BE2C (cell line): Measurements from ENCODE around the gene NR3C2.

Experiments
- DNase-seq: peaks from one replicate; pipeline ENCODE4 v3.0.0-alpha.2; 2020
- H3K27me3 ChIP-seq: fragments of 250-450 bp; sonication (Bioruptor Pico); 2 replicates; pipeline ENCODE4 v1.5.1; 2020; ENCODE audit warnings: mild to moderate bottlenecking
- H3K36me3 ChIP-seq: fragments of 250-450 bp; sonication (Bioruptor Pico); 2 replicates; pipeline ENCODE4 v1.5.1; 2020; ENCODE audit warnings: mild to moderate bottlenecking
- H3K4me1 ChIP-seq: fragments of 250-450 bp; sonication (Bioruptor Pico); 2 replicates; pipeline ENCODE4 v1.5.1; 2020
- H3K4me3 ChIP-seq: 2 replicates; pipeline ENCODE4 v1.5.1; 2011; ENCODE audit warnings: low read depth, low read length
- H3K9me3 ChIP-seq: fragments of 250-450 bp; sonication (Bioruptor Pico); 2 replicates; pipeline ENCODE4 v1.5.1; 2020
- TF ChIP-seq, protein P1 (sequence below): IDR thresholded peaks from 2 replicates; pipeline ENCODE4 v1.5.1; 2012; ENCODE audit warnings: mild to moderate bottlenecking, low read depth, low read length

Gene NR3C2

DNA sequence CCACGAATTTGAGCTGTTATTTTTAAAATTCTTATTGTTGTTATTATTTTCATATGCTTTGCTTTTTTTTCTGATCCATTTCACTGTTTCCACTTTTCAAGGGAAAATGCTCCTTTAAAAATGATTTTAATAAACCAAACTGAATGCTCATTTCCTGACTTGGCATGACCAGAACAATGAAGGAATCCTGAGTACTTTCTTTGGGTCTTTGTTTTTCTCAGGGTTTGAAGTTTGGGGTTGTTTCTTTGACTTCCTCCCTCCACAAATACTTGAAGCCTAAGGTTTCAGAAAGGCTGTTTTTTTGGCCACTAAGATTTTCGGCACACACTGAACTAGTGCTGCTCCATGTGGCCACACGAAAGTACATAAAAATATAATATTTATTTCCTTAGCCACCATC lies 171.0 kb downstream of the NR3C2 start:
- TF ChIP-seq, protein P1, sequence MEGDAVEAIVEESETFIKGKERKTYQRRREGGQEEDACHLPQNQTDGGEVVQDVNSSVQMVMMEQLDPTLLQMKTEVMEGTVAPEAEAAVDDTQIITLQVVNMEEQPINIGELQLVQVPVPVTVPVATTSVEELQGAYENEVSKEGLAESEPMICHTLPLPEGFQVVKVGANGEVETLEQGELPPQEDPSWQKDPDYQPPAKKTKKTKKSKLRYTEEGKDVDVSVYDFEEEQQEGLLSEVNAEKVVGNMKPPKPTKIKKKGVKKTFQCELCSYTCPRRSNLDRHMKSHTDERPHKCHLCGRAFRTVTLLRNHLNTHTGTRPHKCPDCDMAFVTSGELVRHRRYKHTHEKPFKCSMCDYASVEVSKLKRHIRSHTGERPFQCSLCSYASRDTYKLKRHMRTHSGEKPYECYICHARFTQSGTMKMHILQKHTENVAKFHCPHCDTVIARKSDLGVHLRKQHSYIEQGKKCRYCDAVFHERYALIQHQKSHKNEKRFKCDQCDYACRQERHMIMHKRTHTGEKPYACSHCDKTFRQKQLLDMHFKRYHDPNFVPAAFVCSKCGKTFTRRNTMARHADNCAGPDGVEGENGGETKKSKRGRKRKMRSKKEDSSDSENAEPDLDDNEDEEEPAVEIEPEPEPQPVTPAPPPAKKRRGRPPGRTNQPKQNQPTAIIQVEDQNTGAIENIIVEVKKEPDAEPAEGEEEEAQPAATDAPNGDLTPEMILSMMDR = no peak
- DNase-seq = no peak
- Histone ChIP-seq H3K4me1 (peaks cover 3% of the 10 kb centered on the region), H3K9me3 (no peaks in the 10 kb centered on the region), H3K36me3 (no peaks in the 10 kb centered on the region), H3K27me3 (no peaks in the 10 kb centered on the region), H3K4me3 (no peak overlapping the region)

DNA sequence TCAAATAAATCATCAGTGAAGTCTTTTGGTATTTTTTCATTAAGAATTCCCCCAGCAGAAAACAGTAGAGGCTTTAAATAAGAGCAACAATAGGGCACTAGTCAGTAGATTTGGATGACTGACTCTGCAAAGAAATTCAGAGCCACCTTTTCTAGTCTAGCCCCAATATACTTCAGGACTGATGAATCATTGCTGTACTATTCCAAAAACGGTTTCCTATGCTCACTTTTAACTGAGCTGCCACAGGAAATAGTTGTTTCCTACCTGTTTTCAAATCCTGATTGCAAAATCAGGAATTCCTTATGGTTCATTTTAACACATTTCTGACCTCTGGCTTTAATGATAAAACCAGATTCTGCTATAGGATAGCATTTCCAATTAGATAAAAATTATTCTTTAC lies 171.6 kb downstream of the NR3C2 start:
- no peak for DNase-seq

DNA sequence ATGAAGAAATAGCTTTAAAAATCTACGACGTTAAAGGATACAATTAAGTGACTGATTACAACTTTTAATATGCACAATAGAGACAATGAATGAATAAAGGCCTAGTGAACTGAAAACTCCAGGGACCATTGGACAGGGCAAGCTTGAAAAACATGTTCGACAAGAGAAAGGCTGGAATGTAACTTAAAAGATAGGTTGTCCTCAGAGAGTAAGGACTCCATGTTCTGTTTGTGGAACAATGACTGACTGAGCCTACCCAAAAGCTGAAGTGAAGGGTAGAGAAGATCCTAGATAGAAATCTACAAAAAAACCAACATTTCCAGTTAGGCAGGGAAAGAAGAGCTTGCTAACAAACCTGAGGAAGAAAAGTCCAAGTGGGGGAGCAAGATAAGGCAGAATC lies 173.4 kb downstream of the NR3C2 start:
- Histone ChIP-seq H3K4me3 (no peak overlapping the region), H3K9me3 (no peaks in the 10 kb centered on the region), H3K36me3 (no peaks in the 10 kb centered on the region), H3K4me1 (peaks cover 3% of the 10 kb centered on the region), H3K27me3 (no peaks in the 10 kb centered on the region)
- TF ChIP-seq, protein P1 = no peak
- no peak for DNase-seq

More for the DNA sequence above, 171.6 kb downstream of the NR3C2 start:
- no peak overlapping the region for H3K4me3 ChIP-seq
- H3K36me3 ChIP-seq = no peaks in the 10 kb centered on the region
- no peaks in the 10 kb centered on the region for H3K27me3 ChIP-seq
- TF ChIP-seq, protein P1 = no peak
- peaks cover 3% of the 10 kb centered on the region for H3K4me1 ChIP-seq
- no peaks in the 10 kb centered on the region for H3K9me3 ChIP-seq

DNA sequence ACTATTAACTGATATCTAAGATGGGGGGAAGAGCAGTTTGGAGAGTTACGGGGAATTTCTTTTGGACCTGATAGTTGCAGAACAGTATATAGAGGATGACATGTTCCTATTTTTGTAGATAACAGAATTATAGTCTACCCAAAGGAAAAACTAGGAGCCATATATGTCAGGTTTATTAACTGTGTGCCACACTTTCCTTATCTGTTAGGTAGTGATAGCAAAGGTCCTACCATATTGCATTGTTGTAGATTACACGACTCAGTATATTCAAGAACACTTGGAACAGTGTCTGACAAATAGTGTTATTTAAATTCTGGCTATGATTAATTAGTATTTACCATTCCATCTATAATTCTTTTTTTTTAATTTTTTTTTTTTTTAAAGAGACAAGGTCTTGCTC lies 175.3 kb downstream of the NR3C2 start:
- no peak for DNase-seq
- Histone ChIP-seq H3K27me3 (no peaks in the 10 kb centered on the region), H3K36me3 (no peaks in the 10 kb centered on the region), H3K4me1 (no peaks in the 10 kb centered on the region), H3K4me3 (no peak overlapping the region), H3K9me3 (no peaks in the 10 kb centered on the region)
- TF ChIP-seq, protein P1 = no peak

DNA sequence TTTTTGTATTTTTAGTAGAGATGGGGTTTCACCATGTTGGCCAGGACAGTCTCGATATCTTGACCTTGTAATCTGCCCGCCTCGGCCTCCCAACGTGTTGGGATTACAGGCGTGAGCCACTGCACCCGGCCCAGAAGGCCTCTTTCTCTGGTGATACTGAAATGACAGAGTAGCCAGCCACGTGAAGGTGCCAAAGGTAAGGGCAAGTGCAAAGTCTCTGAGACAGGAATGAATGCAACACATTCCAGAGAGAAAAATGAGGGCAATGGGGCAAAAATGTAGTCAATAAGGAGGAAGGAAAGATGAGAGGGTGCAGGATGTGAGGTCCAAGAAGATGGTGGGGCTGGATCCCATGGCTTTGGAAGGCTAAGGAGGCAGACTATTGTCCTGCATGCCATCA lies 176.0 kb downstream of the NR3C2 start:
- Histone ChIP-seq H3K9me3 (no peaks in the 10 kb centered on the region), H3K27me3 (no peaks in the 10 kb centered on the region), H3K4me3 (no peak overlapping the region), H3K36me3 (no peaks in the 10 kb centered on the region), H3K4me1 (no peaks in the 10 kb centered on the region)
- no peak for DNase-seq
- TF ChIP-seq, protein P1 = no peak

DNA sequence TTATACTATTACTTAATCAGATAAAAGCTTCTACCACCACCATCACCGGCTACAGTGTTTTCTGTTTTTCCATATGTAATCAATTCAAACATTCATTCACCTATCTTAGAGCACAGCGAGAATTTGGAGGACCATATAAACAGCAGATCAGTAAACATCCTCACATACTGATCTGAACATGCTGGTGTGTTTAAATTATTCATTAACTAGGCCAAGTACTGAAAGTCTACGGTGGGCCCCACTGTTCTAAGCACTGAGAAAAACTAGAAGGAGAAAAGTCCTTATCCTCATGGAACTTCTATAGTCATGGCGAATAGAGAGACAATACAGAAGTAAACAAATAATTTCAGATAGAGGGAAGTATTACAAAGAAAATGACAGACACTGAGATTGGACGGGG lies 176.6 kb downstream of the NR3C2 start:
- H3K27me3 ChIP-seq = no peaks in the 10 kb centered on the region
- H3K4me3 ChIP-seq = no peak overlapping the region
- DNase-seq = no peak
- H3K36me3 ChIP-seq = no peaks in the 10 kb centered on the region
- no peaks in the 10 kb centered on the region for H3K9me3 ChIP-seq
- no peaks in the 10 kb centered on the region for H3K4me1 ChIP-seq
- TF ChIP-seq, protein P1 = no peak
